CD4-positive, alpha-beta T cell (primary cell): ENCODE measurements around the gene PHOSPHO1. TPM values are rescaled to one million over a fixed set of nuclear protein-coding genes. Genes with fewer than 3 reads are reported as not detected.

Source experiments
- ATAC-seq: fragments of 200-7000 bp; cut with Tn5 transposase; one replicate; pipeline ENCODE4 v1.10.0; 2022; ENCODE audit warnings: mild to moderate bottlenecking; ENCODE audit not compliant: poor library complexity
- CTCF ChIA-PET: fragments of 350-600 bp; sonication (Branson Sonifier 250); formaldehyde crosslinking; loops from one replicate; lab custom pipeline; 2021; ENCODE audit warnings: antibody characterized with exemption, inconsistent platforms; lab: Charles Lee
- POLR2A ChIA-PET: fragments of 350-600 bp; sonication (Branson Sonifier 250); formaldehyde crosslinking; loops from one replicate; lab custom pipeline; 2021; ENCODE audit warnings: antibody characterized with exemption, inconsistent platforms; lab: Charles Lee
- DNase-seq, 14 experiments: peaks; one replicate each; pipeline ENCODE4 v3.0.0-alpha.2; 2013 to 2020; ENCODE audit warnings: mixed read lengths in 2 of 14
- H3K27ac ChIP-seq, 2 donors: one replicate each; pipeline versions ENCODE4 v1.5.1 to v1.7.0; 2013; ENCODE audit warnings: low read length in 2 of 2, low read depth in 1 of 2, mild to moderate bottlenecking in 1 of 2
- H3K27me3 ChIP-seq, 2 experiments: 1 replicate in 1 of 2; 2 replicates in 1 of 2; pipeline versions ENCODE4 v1.6.1 to v1.7.0; 2013; ENCODE audit warnings: low read length in 2 of 2, control low read depth in 1 of 2, mild to moderate bottlenecking in 1 of 2, moderate library complexity in 1 of 2; ENCODE audit not compliant: insufficient read depth in 2 of 2, control insufficient read depth in 1 of 2
- H3K36me3 ChIP-seq: one replicate; pipeline ENCODE4 v1.6.1; 2013; ENCODE audit warnings: low read length, control low read depth; ENCODE audit not compliant: insufficient read depth
- H3K4me1 ChIP-seq: one replicate; pipeline ENCODE4 v1.6.1; 2013; ENCODE audit warnings: low read length, control low read depth; ENCODE audit not compliant: insufficient read depth
- H3K4me3 ChIP-seq: one replicate; pipeline ENCODE4 v1.5.1; 2013; ENCODE audit warnings: mild to moderate bottlenecking, low read length, moderate library complexity
- H3K9me3 ChIP-seq, 2 experiments: 1 replicate in 1 of 2; 2 replicates in 1 of 2; pipeline versions ENCODE4 v1.6.1 to v1.7.0; 2013; ENCODE audit warnings: low read length in 2 of 2, mild to moderate bottlenecking in 2 of 2, control low read depth in 1 of 2, moderate library complexity in 1 of 2; ENCODE audit not compliant: control insufficient read depth in 1 of 2, insufficient read depth in 1 of 2
- H3K27ac Mint-ChIP-seq: one replicate; pipeline ENCODE4 v1.8.0; 2020; ENCODE audit warnings: mixed read lengths
- H3K27me3 Mint-ChIP-seq: one replicate; pipeline ENCODE4 v1.8.0; 2021; ENCODE audit warnings: mixed read lengths
- H3K36me3 Mint-ChIP-seq: one replicate; pipeline ENCODE4 v1.8.0; 2021; ENCODE audit warnings: low read depth, mixed read lengths
- H3K4me1 Mint-ChIP-seq: one replicate; pipeline ENCODE4 v1.8.0; 2021; ENCODE audit warnings: low read depth, mixed read lengths
- H3K4me3 Mint-ChIP-seq: one replicate; pipeline ENCODE4 v1.8.0; 2020; ENCODE audit warnings: mild to moderate bottlenecking, mixed read lengths
- H3K9me3 Mint-ChIP-seq: one replicate; pipeline ENCODE4 v1.8.0; 2020; ENCODE audit warnings: mixed read lengths
- intact Hi-C, 2 experiments: fragments of 100-400 bp; cut with DNase I in 1 of 2; cut with micrococcal nuclease in 1 of 2; formaldehyde crosslinking; loops; one replicate each; pipeline versions ENCODE4 v1.15.1 to v1.9.0; 2023 to 2025; cut with DNase I, micrococcal nuclease
- total RNA-seq, 174 experiments: library from RNA in 2 of 174; stranded (reverse) in 2 of 174; gene quantifications; one replicate each; pipeline ENCODE4 v1.2.3 and lab custom pipeline; 2021 to 2026
- TF ChIP-seq, protein P1 (sequence below): fragments of 200-600 bp; IDR thresholded peaks from one replicate; pipeline ENCODE4 v1.8.0; 2022; ENCODE audit warnings: antibody characterized with exemption, mild to moderate bottlenecking

PHOSPHO1 gene
- total RNA-seq, 2 experiments from 2014 or later, result not detected

DNA sequence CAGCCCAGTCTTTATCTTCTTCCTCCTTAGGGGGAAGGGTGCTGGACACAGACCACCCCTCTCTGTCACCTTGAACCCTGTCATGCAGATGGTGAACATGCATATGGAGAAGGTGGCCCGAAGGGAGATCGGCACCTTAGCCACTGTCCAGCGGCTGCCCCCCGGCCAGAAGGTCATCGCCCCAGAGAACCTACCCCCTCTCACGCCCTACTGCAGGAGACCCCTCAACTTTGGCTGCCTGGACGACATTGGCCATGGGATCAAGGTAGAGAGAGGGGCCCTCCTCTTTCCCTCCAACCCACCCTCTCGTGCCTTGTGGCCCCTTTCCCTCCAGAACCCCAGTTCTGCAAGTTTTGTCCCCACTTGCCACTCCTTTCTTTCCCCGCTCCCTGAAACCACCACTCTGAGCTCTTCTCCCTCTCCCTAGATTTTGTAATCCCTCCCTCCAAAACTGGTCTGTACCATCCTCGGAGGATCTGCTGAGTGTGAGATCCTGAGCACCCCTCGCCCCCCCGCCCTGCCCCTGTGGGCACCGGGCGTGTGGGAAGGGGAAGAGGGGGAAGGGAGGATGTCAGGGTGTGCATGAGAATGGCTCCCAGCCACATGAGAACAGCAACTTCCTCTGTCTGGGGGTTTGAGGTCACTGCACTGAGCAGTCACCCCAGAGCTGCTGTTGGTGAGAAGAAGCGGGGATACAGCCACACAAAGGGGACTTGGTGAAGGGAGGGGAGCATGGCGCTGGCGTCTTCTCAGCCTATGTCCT is 12.8 kb downstream of the PHOSPHO1 start:
- ATAC-seq, result peak; percentile 84
- Mint-ChIP-seq H3K4me3 (peak overlapping the region; percentile 85), H3K36me3 (peaks cover 30% of the 10 kb centered on the region), H3K9me3 (no peaks in the 10 kb centered on the region), H3K4me1 (peaks cover 64% of the 10 kb centered on the region), H3K27ac (peak overlapping the region; percentile 96), H3K27me3 (no peaks in the 10 kb centered on the region)
- Histone ChIP-seq H3K4me3 (peak overlapping the region; percentile 32), H3K27ac (peak overlapping the region; percentile 63 to 64), H3K27me3 (no peaks in the 10 kb centered on the region), H3K36me3 (peaks cover 21% of the 10 kb centered on the region), H3K9me3 (no peaks in the 10 kb centered on the region), H3K4me1 (peaks cover 78% of the 10 kb centered on the region)
- CTCF ChIA-PET, result interaction anchor here (1.3 to 3.1 kb wide), 2 partner anchors 10 to 26 kb away, joined by 3 to 10 read pairs; no protein-coding TSS in a partner anchor
- DNase-seq, result peak; percentile 44 to 93 (median 62)
- POLR2A ChIA-PET, result interaction anchor here (1.4 to 2.2 kb wide), 4 partner anchors 9 to 25 kb away, joined by 4 to 27 read pairs (median 14); partner anchors contain the start of genes ABI3 and GNGT2
- TF ChIP-seq, protein P1, sequence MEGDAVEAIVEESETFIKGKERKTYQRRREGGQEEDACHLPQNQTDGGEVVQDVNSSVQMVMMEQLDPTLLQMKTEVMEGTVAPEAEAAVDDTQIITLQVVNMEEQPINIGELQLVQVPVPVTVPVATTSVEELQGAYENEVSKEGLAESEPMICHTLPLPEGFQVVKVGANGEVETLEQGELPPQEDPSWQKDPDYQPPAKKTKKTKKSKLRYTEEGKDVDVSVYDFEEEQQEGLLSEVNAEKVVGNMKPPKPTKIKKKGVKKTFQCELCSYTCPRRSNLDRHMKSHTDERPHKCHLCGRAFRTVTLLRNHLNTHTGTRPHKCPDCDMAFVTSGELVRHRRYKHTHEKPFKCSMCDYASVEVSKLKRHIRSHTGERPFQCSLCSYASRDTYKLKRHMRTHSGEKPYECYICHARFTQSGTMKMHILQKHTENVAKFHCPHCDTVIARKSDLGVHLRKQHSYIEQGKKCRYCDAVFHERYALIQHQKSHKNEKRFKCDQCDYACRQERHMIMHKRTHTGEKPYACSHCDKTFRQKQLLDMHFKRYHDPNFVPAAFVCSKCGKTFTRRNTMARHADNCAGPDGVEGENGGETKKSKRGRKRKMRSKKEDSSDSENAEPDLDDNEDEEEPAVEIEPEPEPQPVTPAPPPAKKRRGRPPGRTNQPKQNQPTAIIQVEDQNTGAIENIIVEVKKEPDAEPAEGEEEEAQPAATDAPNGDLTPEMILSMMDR, result no peak
- intact Hi-C loops, result loop anchor here in 1 of 2 experiments (1.0 kb wide), 1 partner anchor 26 kb away; no protein-coding TSS in a partner anchor

GRCh38 chr17:49216953-49217650 is 13.5 kb downstream of the PHOSPHO1 start:
- Mint-ChIP-seq H3K36me3 (peaks cover 24% of the 10 kb centered on the region), H3K27ac (peak overlapping the region; percentile 96), H3K27me3 (no peaks in the 10 kb centered on the region), H3K4me1 (peaks cover 71% of the 10 kb centered on the region), H3K9me3 (no peaks in the 10 kb centered on the region), H3K4me3 (peak overlapping the region; percentile 36)
- Histone ChIP-seq H3K4me1 (peaks cover 84% of the 10 kb centered on the region), H3K27ac (peak overlapping the region in 1 of 2 donors; percentile 31), H3K9me3 (no peaks in the 10 kb centered on the region), H3K27me3 (no peaks in the 10 kb centered on the region), H3K4me3 (no peak overlapping the region), H3K36me3 (peaks cover 17% of the 10 kb centered on the region)
- TF ChIP-seq, protein P1, result no peak
- DNase-seq, result peak in 3 of 14 experiments; percentile 45 to 54 (median 47)
- intact Hi-C loops, result no loop called here
- no peak for ATAC-seq
- ChIA-PET CTCF (interaction anchor here (1.3 to 3.1 kb wide), 2 partner anchors 11 to 25 kb away, joined by 3 to 10 read pairs; no protein-coding TSS in a partner anchor), POLR2A (interaction anchor here (0.9 to 2.2 kb wide), 2 partner anchors 8 to 24 kb away, joined by 4 to 20 read pairs; partner anchors contain the start of genes ABI3 and GNGT2)

DNA sequence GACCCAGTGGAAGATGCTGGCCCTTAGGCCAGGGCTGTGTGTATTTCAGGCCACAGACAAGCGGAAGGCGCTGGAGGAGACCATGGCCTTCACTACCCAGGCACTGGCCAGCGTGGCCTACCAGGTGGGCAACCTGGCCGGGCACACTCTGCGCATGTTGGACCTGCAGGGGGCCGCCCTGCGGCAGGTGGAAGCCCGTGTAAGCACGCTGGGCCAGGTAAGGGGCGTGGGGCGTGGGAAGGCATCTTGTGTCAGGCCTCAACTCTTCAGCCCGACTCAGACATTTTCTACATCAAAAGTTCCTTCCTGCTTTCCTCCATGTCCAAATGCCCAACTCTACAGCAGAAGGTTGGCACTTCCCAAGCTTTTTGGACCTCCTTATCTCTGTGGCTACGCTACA is 14.1 kb downstream of the PHOSPHO1 start:
- Histone ChIP-seq H3K36me3 (peaks cover 14% of the 10 kb centered on the region), H3K27ac (peak overlapping the region in 1 of 2 donors; percentile 31), H3K4me3 (no peak overlapping the region), H3K27me3 (no peaks in the 10 kb centered on the region), H3K9me3 (no peaks in the 10 kb centered on the region), H3K4me1 (peaks cover 90% of the 10 kb centered on the region)
- POLR2A ChIA-PET, result interaction anchor here (0.7 to 0.9 kb wide), 2 partner anchors 23 to 272 kb away, joined by 4 read pairs; no protein-coding TSS in a partner anchor
- Mint-ChIP-seq H3K9me3 (no peaks in the 10 kb centered on the region), H3K27ac (peak overlapping the region; percentile 96), H3K36me3 (peaks cover 18% of the 10 kb centered on the region), H3K4me1 (peaks cover 75% of the 10 kb centered on the region), H3K27me3 (no peaks in the 10 kb centered on the region), H3K4me3 (peak overlapping the region; percentile 79)
- intact Hi-C loops, result no loop called here
- ATAC-seq, result no peak
- TF ChIP-seq, protein P1, result no peak
- CTCF ChIA-PET, result interaction anchor here (2.5 to 3.1 kb wide), 2 partner anchors 11 to 24 kb away, joined by 10 to 14 read pairs; no protein-coding TSS in a partner anchor
- DNase-seq, result no peak
